ACC112 (cell line): ENCODE measurements around the gene JAKMIP2.

Source experiments
- H2AFZ ChIP-seq: fragments of 200-600 bp; sonication (generic); one replicate; pipeline ENCODE4 v1.6.0; 2017; ENCODE audit warnings: antibody characterized with exemption, low read length; ENCODE audit not compliant: unreplicated experiment
- H3K27ac ChIP-seq: fragments of 200-600 bp; sonication (generic); 2 replicates; pipeline ENCODE4 v1.5.1; 2014; ENCODE audit warnings: low read depth, mild to moderate bottlenecking, antibody characterized with exemption, low read length, moderate library complexity
- H3K27me3 ChIP-seq: fragments of 200-600 bp; sonication (generic); 2 replicates; pipeline ENCODE4 v1.6.1; 2014; ENCODE audit warnings: mild to moderate bottlenecking, antibody characterized with exemption, low read length, moderate library complexity, mixed read lengths; ENCODE audit not compliant: insufficient read depth
- H3K36me3 ChIP-seq: fragments of 200-600 bp; sonication (generic); 2 replicates; pipeline ENCODE4 v1.6.1; 2016; ENCODE audit warnings: mild to moderate bottlenecking, antibody characterized with exemption, low read length, moderate library complexity, mixed read lengths; ENCODE audit not compliant: insufficient read depth
- H3K4me1 ChIP-seq: fragments of 200-600 bp; sonication (generic); one replicate; pipeline ENCODE4 v1.6.1; 2016; ENCODE audit warnings: low read length, mixed read lengths; ENCODE audit not compliant: insufficient read depth, unreplicated experiment, control insufficient read depth
- H3K4me3 ChIP-seq: fragments of 200-600 bp; sonication (generic); 2 replicates; pipeline ENCODE4 v1.5.1; 2014; ENCODE audit warnings: mild to moderate bottlenecking, low read depth, low read length
- H3K79me2 ChIP-seq: fragments of 200-600 bp; sonication (generic); one replicate; pipeline ENCODE4 v1.6.0; 2016; ENCODE audit warnings: low read length; ENCODE audit not compliant: control insufficient read depth, unreplicated experiment, insufficient read depth

The JAKMIP2 gene

DNA sequence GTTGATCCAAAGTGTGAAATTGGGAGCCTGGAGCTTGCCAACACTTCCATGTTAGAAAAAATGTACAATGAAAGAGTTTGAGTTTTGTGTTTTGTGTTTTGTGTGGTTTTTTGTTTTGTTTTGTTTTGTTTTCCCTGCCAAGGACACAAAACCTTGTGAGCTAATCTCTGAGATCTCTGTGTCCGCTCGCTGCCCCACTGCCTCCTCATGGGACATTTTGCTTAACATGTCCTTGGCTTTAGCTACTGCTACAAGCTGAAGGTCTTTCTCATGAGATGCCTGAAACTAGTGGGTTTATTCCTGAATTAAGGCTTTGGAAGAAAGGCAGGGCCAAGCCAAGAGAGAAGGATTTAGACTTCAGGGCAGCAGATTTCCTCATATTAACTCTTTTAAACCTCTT is 7.3 kb upstream of the JAKMIP2 start:
- H3K4me1 ChIP-seq, result no peaks in the 10 kb centered on the region
- H3K27ac ChIP-seq, result no peak overlapping the region
- no peaks in the 10 kb centered on the region for H3K36me3 ChIP-seq
- H2AFZ ChIP-seq, result no peak overlapping the region
- no peak overlapping the region for H3K4me3 ChIP-seq
- peaks cover 9% of the 10 kb centered on the region; the same call in 1 of the 2 replicates for H3K27me3 ChIP-seq
- no peaks in the 10 kb centered on the region for H3K79me2 ChIP-seq

GRCh38 chr5:147788023-147788422 is 5.5 kb upstream of the JAKMIP2 start:
- Histone ChIP-seq H3K4me1 (no peaks in the 10 kb centered on the region), H3K79me2 (no peaks in the 10 kb centered on the region), H3K27me3 (peaks cover 16% of the 10 kb centered on the region), H3K36me3 (no peaks in the 10 kb centered on the region), H3K4me3 (no peak overlapping the region), H3K27ac (no peak overlapping the region), H2AFZ (no peak overlapping the region)

- H3K79me2 ChIP-seq, result no peaks in the 10 kb centered on the region
- no peak overlapping the region for H2AFZ ChIP-seq
- H3K27ac ChIP-seq, result no peak overlapping the region
- H3K36me3 ChIP-seq, result no peaks in the 10 kb centered on the region
- peaks cover 29% of the 10 kb centered on the region for H3K27me3 ChIP-seq
- no peaks in the 10 kb centered on the region for H3K4me1 ChIP-seq
- H3K4me3 ChIP-seq, result no peak overlapping the region
Measured at GRCh38 chr5:147786142-147786541, 3.6 kb upstream of the JAKMIP2 start.

DNA sequence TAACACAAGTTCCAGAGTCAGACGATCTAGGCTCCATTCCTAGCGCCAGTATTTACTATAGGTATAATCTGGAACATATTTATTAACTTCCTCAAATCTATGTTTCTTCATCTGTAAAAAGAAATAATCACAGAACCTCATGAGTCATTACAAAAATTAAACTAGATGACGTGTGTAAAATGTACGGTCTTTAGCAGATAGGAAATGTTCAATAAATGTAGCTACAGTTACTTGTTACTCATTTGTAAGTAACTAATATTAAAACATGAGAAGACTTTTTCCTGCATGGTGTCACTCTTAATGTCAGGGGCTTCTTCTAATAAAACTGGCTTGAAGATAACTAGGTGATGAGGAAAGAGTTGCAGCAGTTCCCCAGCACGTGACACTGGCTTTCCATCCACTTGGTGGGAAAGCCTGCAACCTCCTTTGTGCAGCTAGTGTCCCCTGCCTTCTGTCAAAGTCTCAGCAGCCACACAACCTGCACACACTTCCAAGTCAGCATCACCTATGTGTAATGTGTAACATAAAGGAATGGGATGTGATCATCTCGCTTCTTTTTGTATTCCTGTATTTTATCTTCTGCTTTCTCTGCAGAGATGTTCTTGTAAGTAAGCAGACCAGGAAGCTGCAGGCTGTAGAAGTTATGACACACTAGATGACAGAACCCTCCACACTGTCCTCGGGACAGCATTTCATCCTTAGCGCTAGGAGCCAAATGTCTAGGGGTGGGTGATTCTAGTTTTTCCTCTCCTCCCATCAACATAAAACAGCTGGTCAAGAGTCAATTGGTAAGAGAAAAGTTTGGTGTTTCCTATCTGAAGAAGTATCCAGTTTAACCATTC is 1.8 kb upstream of the JAKMIP2 start:
- Histone ChIP-seq H3K36me3 (no peaks in the 10 kb centered on the region), H3K4me1 (no peaks in the 10 kb centered on the region), H3K79me2 (no peaks in the 10 kb centered on the region), H3K4me3 (no peak overlapping the region), H3K27me3 (peaks cover 30% of the 10 kb centered on the region), H2AFZ (no peak overlapping the region), H3K27ac (no peak overlapping the region)

- Histone ChIP-seq H3K27ac (no peak overlapping the region), H3K27me3 (peaks cover 25% of the 10 kb centered on the region), H3K79me2 (no peaks in the 10 kb centered on the region), H3K4me3 (peak overlapping the region; percentile 73), H3K36me3 (no peaks in the 10 kb centered on the region), H2AFZ (no peak overlapping the region), H3K4me1 (no peaks in the 10 kb centered on the region)
Measured at GRCh38 chr5:147780924-147781573, 1.5 kb downstream of the JAKMIP2 start.

DNA sequence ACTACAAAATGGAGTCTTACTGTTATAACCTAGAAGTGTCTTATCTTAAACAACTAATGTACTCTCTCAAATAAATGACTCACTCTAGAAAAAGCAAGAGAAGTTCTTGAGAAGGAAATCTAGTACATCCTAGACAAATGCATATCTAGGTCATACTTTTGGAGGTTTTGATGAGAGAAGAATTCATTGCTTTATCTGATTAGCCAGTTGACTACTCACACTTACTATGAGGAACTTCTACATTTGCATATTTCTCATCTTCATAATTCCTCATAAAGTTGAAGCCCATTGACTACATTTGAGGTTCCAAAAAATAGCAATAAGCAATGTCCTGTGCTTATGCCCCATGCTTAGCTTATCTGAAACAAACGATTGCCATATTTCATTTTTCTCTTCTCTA is 2.8 kb downstream of the JAKMIP2 start:
- H3K79me2 ChIP-seq, result no peaks in the 10 kb centered on the region
- H2AFZ ChIP-seq, result no peak overlapping the region
- no peaks in the 10 kb centered on the region for H3K36me3 ChIP-seq
- H3K27ac ChIP-seq, result no peak overlapping the region
- peaks cover 25% of the 10 kb centered on the region for H3K27me3 ChIP-seq
- H3K4me3 ChIP-seq, result no peak overlapping the region
- H3K4me1 ChIP-seq, result no peaks in the 10 kb centered on the region

DNA sequence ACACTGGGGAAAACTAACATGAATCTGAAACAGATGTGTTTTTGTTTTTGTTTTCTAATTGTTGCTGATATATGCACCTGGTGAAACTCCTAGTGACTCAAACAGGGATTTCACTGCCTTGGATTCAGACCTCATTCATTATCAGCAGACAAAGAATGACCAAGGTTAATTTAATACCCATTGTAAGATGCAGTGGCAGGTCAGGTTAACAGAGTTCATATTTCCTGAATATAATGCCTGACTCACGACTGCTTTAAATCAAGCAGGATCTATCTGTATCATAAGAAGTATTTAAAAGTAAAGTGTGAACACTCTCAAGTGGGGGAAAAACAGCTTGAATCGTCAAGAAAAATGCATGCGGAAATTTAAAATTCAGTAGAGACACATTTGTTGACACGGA is 5.5 kb downstream of the JAKMIP2 start:
- no peak overlapping the region for H3K27ac ChIP-seq
- H3K36me3 ChIP-seq, result no peaks in the 10 kb centered on the region
- peaks cover 12% of the 10 kb centered on the region for H3K27me3 ChIP-seq
- no peaks in the 10 kb centered on the region for H3K79me2 ChIP-seq
- H3K4me1 ChIP-seq, result no peaks in the 10 kb centered on the region
- H2AFZ ChIP-seq, result no peak overlapping the region
- no peak overlapping the region for H3K4me3 ChIP-seq

DNA sequence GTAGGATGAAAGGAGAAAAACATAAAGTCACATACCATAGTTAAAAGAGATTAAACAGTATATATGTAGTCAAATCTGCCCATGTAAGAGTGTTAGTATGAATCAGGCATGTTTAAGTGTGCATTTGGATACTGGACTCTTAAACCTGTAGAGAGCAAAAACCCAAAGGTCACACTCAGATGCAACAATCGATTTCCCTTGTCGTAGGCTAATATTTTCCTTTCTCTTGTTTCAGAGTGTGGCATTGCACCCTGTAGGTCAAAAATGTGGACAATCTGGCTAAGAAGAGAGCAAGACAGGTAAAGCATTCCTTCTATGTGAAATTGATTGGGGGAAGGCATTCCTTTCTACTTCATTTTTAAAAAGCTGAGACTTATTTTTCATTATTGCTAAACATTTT is 8.9 kb downstream of the JAKMIP2 start:
- Histone ChIP-seq H3K27me3 (peaks cover 7% of the 10 kb centered on the region; the same call in 1 of the 2 replicates), H2AFZ (no peak overlapping the region), H3K27ac (no peak overlapping the region), H3K79me2 (no peaks in the 10 kb centered on the region), H3K4me1 (no peaks in the 10 kb centered on the region), H3K4me3 (no peak overlapping the region), H3K36me3 (no peaks in the 10 kb centered on the region)

DNA sequence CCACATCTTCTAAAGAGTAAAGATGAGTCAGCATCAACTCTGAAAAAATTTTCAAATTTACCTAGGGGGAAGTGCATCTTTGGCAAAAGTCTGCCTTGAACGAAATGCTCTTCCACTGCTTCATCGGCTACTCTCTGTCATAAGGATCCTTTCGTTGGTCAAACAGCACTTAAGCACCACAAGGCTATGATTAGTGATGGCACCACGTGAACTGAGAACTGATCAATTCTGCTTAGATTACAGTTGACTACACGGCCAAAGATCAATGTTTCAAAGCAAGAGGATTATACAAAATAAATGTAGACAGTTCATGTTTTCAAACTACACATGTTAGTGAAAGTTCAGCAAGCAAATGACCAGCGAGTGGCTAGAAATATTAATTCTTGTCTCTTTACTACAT is 9.4 kb downstream of the JAKMIP2 start:
- H3K36me3 ChIP-seq, result no peaks in the 10 kb centered on the region
- peaks cover 7% of the 10 kb centered on the region; the same call in 1 of the 2 replicates for H3K27me3 ChIP-seq
- no peak overlapping the region for H3K4me3 ChIP-seq
- no peaks in the 10 kb centered on the region for H3K4me1 ChIP-seq
- H2AFZ ChIP-seq, result no peak overlapping the region
- H3K79me2 ChIP-seq, result no peaks in the 10 kb centered on the region
- no peak overlapping the region for H3K27ac ChIP-seq

DNA sequence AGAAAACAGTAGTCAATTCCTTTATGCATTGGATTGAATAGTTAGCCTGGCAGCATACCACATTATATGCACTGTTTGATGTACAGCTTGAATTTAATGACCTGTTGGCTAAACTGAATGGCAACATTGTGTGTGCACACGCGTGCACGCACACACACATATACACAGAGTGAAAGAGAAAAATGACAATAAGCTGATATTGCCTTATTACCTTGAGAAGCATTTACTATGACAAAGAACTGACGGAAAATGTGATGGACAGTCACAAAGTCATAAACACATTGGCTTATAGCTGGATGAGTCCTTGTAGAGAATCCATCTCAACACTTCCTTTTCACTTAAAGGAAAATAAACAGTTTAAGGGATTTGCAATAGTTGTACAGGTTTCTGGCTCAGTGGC is 15.5 kb downstream of the JAKMIP2 start:
- H3K36me3 ChIP-seq, result no peaks in the 10 kb centered on the region
- H3K4me3 ChIP-seq, result no peak overlapping the region
- no peak overlapping the region for H2AFZ ChIP-seq
- H3K79me2 ChIP-seq, result no peaks in the 10 kb centered on the region
- H3K27me3 ChIP-seq, result peaks cover 7% of the 10 kb centered on the region; the same call in 1 of the 2 replicates
- H3K27ac ChIP-seq, result no peak overlapping the region
- no peaks in the 10 kb centered on the region for H3K4me1 ChIP-seq
